ENCODE results near the gene CCDC110.

CCDC110 gene

DNA sequence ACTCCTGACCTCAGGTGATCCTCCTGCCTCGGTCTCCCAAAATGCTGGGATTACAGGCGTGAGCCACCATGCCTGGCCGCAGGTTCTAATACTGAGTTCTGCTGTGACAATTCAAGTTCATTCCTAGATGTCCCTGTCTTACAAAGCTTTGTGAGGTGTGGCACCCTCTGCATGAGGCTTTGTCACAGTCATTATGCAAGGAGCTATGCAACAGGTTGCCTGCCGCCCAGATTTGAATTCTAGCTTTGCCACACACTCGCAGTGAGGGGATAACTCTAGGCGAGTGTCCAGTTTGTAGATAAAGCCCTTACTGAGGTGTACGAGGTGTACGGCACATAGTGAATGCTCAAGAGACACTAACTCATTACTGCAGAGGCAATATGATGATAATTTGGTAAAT lies 3.5 kb downstream of the CCDC110 start:
- TF ChIP-seq CTCF (IDR thresholded peaks at IDR 0.05; ENCODE audit: borderline replicate concordance, control extremely low read depth, extremely low read depth, insufficient read depth, missing control alignments), result no peak
- in situ Hi-C loops (cut with MboI; ENCODE audit: low sequenced_read_pairs, unreplicated experiment), result no loop called here

DNA sequence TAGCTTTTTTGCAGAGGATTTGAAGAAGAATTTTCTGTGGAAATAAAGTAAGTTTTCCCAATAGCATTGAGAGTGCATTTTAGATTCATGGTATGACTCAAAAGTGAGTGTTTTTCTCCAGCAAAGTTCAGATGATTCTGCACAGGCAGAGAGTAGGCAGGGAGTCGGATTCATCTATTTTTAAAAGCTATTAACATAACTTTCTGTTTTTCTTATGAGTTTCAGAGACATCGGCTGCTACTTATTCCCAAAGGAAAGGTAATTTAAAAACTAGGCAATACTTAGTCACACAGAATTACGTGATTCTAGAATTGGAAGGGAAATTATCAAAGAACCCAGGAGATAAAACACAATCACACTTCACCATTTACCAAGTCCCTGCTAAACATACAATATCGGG lies 4.4 kb downstream of the CCDC110 start:
- TF ChIP-seq CTCF (IDR thresholded peaks at IDR 0.05; ENCODE audit: borderline replicate concordance, control extremely low read depth, extremely low read depth, insufficient read depth, missing control alignments), result no peak
- no peak for DNase-seq (ENCODE audit: low spot score)
- in situ Hi-C loops (cut with MboI; ENCODE audit: low sequenced_read_pairs, unreplicated experiment), result no loop called here

More for the DNA sequence above, 3.5 kb downstream of the CCDC110 start:
- DNase-seq (ENCODE audit: low spot score), result no peak

DNA sequence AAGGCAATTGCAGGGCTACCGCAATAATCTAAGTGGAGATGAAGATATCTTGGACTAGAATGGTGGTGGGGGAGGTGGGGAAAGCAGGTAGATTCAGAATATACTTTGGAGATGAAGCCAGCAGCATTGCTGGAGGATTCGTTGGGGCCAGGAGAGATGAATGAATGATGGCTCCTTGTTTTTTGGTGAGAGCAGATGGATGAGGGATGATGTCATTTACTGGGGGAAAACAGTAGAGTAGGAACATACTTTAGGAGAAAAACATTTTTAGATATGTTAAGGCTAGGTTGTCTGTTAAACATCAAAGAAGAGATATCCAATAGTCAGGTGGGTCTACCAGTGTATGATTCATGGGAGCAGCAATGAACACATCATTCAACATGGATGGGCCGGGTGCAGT lies 5.8 kb downstream of the CCDC110 start:
- no peak for DNase-seq (ENCODE audit: low spot score)
- in situ Hi-C loops (cut with MboI; ENCODE audit: low sequenced_read_pairs, unreplicated experiment), result no loop called here
- no peak for TF ChIP-seq CTCF (IDR thresholded peaks at IDR 0.05; ENCODE audit: borderline replicate concordance, control extremely low read depth, extremely low read depth, insufficient read depth, missing control alignments)

GRCh38 chr4:185464887-185465286 lies 6.6 kb downstream of the CCDC110 start:
- no peak for DNase-seq (ENCODE audit: low spot score)
- in situ Hi-C loops (cut with MboI; ENCODE audit: low sequenced_read_pairs, unreplicated experiment), result no loop called here
- no peak for TF ChIP-seq CTCF (IDR thresholded peaks at IDR 0.05; ENCODE audit: borderline replicate concordance, control extremely low read depth, extremely low read depth, insufficient read depth, missing control alignments)

GRCh38 chr4:185464183-185464582 lies 7.3 kb downstream of the CCDC110 start:
- in situ Hi-C loops (cut with MboI; ENCODE audit: low sequenced_read_pairs, unreplicated experiment), result no loop called here
- no peak for DNase-seq (ENCODE audit: low spot score)
- TF ChIP-seq CTCF (IDR thresholded peaks at IDR 0.05; ENCODE audit: borderline replicate concordance, control extremely low read depth, extremely low read depth, insufficient read depth, missing control alignments), result no peak

GRCh38 chr4:185463541-185463940 lies 8.0 kb downstream of the CCDC110 start:
- TF ChIP-seq CTCF (IDR thresholded peaks at IDR 0.05; ENCODE audit: borderline replicate concordance, control extremely low read depth, extremely low read depth, insufficient read depth, missing control alignments), result no peak
- in situ Hi-C loops (cut with MboI; ENCODE audit: low sequenced_read_pairs, unreplicated experiment), result no loop called here
- no peak for DNase-seq (ENCODE audit: low spot score)

- DNase-seq (ENCODE audit: low spot score), result no peak
- in situ Hi-C loops (cut with MboI; ENCODE audit: low sequenced_read_pairs, unreplicated experiment), result no loop called here
- TF ChIP-seq CTCF (IDR thresholded peaks at IDR 0.05; ENCODE audit: borderline replicate concordance, control extremely low read depth, extremely low read depth, insufficient read depth, missing control alignments), result no peak
Observed at GRCh38 chr4:185461565-185461964, 10.0 kb downstream of the CCDC110 start.

Measured in GM13976 (cell line).